Fibroblast of skin of scalp (primary cell): ENCODE results near the gene PUS1.
"Not testable (repeated sequence)": the region's sequence is repeated elsewhere in the genome, so short reads cannot be mapped to it uniquely, and the experiment has no call there.

Experiments used
- DNase-seq: peaks from one replicate; pipeline ENCODE4 v3.0.0-alpha.2; 2013

PUS1 gene

DNA sequence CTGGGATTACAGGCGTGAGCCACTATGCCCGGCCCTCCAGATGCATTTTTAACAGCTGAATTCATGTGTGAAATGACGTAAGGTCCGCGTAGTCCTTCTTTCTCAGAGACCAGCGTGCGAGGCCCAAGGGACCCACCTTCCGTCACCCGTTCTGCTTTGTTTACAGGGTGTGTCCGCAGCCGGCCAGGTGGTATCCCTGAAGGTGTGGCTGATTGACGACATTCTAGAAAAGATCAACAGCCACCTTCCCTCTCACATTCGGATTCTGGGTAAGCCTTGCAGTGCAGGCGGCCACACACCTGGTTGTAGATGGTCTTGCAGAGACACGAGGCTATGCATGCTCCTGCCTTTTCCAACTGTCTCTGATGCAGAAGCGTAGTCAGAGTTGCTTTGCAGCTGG is 9.9 kb downstream of the PUS1 start:
- DNase-seq = no peak

GRCh38 chr12:131940141-131940547 is 11.1 kb downstream of the PUS1 start:
- DNase-seq = no peak

- DNase-seq = no peak
Measured at GRCh38 chr12:131941116-131941986, 12.3 kb downstream of the PUS1 start.

DNA sequence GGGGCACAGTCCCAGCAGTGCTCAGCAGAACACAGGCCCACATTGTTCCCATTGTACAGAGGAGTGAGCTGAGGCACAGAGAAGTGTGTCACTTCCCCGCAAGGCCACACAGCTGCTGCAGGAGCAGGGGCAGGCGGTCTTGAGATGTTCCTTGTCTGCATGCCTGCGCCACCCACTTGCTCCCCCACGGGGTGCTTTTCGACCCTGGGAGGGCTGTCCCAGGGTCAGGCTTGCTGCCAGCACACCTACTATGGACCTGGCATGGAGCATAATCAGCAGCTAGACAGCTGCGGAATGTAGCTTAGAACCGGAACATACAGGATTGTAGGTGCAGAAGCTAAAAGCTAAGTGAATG is 12.9 kb downstream of the PUS1 start:
- no peak for DNase-seq

GRCh38 chr12:131942671-131943070 is 13.6 kb downstream of the PUS1 start:
- DNase-seq = no peak

DNA sequence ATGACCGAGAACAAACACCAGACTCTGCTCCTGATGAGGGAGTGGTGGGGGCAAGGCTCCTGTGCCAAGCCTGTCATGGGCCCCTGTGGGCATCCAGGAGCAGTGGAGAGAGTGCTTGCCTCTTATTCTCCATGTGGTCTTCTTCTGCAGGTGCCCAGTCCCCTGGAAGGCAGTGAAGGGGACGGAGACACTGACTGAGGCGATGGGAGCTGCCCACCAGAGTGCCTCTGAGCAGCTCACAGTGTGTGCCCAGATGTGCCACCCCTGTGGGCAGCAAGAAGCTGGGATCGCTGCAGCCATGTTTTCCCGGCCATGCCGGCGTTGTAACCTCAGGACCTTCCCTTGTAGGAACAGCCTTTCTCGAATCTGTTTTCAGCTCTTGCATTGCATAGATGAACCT is 14.3 kb downstream of the PUS1 start:
- no peak for DNase-seq

DNA sequence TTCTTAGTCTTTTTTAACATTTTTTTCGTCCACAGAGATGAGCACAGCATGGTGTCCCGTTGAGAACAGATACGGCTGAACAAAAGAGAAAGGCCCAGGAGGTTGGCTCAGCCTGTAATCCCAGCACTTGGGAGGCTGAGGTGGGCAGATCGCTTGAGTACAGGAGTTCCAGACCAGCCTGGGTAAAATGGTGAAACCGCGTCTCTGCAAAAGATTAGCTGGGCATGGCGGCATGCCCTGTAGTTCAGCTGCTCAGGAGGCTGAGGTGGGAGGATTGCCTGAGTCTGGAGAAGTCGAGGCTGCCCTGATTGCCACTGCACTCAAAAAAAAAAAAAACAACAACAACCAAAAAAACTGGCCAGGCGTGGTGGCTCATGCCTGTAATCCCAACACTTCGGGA is 14.8 kb downstream of the PUS1 start:
- no peak for DNase-seq

- no peak for DNase-seq
Measured at GRCh38 chr12:131944601-131945251, 15.7 kb downstream of the PUS1 start.

DNA sequence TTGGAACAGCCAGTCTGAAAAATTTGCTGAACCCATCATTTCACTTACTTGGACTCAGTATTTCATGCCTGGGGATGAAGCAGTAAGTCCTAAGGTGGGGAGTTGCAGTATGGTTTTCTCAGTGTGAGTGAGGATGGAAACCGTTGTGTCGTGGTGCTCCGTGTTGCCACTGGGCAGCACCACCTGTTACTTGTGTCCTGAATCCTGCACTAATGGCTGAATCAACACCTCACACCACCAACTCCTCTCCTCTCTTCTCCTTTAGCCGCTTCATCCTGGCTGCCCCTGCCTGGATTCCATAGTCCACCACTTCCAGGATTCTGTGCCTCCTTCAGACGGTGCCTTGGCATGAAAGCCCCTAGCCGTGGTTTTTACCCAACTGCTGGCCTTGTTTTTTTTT is 17.7 kb downstream of the PUS1 start:
- no peak for DNase-seq

- no peak for DNase-seq
Measured at GRCh38 chr12:131947482-131948027, 18.5 kb downstream of the PUS1 start.

- no peak for DNase-seq
Measured at GRCh38 chr12:131948166-131948712, 19.2 kb downstream of the PUS1 start.

GRCh38 chr12:131948713-131949430 is 19.8 kb downstream of the PUS1 start:
- DNase-seq = not testable (repeated sequence)

GRCh38 chr12:131949431-131950181 is 20.5 kb downstream of the PUS1 start, which contains the start of gene EP400:
EP400 (plus strand) TSS chr12:131949942; CDS start chr12:131960620, 10,678 bp downstream.
- DNase-seq = peak; percentile 96

DNA sequence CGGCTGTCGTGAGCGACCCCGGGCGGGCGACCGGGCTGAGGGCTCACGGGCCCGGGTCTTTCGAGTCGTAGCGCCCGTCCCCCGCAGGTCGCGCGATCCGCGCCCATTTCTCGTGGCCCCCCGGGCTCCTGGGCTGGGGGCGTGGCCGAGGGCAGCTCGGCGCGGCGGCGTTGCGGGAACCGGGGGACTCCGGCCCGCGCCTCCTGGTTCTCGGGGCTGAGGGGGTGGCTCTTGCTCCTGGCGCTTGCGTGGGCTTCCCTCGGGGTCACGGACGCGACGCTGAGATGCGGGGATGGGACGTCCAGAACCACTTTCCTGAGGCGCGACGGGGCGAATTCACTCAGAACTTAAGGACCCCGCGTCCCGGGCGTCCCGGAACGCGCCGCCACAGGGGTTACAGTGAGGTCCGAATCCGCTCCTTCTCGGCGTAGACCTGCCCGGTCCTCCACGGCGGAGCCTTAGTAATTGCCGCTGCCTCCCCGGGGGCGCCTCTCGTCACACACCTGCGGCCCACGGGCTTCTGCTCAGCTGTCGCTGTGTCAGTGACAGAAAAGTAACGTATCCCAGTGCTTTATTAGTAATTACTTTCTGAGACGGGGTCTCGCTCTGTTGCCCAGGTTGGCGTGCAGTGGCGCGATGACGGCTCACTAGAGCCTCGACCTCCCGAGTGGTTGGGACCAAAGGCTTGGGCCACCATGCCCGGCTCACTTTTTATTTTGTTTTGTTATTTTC is 21.3 kb downstream of the PUS1 start:
- DNase-seq = no peak

GRCh38 chr12:131953810-131954209 is 24.7 kb downstream of the PUS1 start:
- not testable (repeated sequence) for DNase-seq

GRCh38 chr12:131954460-131954859 is 25.4 kb downstream of the PUS1 start:
- DNase-seq = not testable (repeated sequence)

DNA sequence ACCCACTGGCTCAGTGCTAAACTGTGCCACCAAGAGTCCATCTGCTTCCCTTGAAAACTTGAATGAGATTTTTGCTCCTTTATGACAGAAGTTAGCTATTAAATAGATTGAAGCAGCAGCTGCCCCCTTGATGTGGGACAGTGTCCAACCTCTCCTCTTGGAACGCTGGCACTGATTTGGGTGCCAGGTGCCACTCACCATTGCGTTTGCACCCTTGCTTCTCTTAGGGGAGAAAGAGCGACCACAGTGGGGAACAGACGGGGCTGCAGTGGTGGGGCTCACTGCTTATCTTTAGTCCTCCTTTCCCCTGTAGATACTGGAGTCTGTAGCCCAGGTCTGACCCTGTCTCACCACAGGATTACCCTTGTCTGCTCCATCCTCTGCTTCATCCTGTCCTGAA is 30.0 kb downstream of the PUS1 start:
- DNase-seq = no peak

- DNase-seq = no peak
Measured at GRCh38 chr12:131959641-131960589, 30.8 kb downstream of the PUS1 start.

GRCh38 chr12:131960590-131961325 is 31.7 kb downstream of the PUS1 start:
- DNase-seq = not testable (repeated sequence)
